Brain microvascular endothelial cell (primary cell): ENCODE data around the gene MOV10.

ENCODE experiments used
- DNase-seq: peaks from one replicate; pipeline ENCODE4 v3.0.0-alpha.2; 2020
- H3K27ac ChIP-seq: fragments of 250-450 bp; sonication (Bioruptor Pico); 2 replicates; pipeline ENCODE4 v1.5.1; 2020; ENCODE audit warnings: mild to moderate bottlenecking, moderate library complexity
- H3K27me3 ChIP-seq: fragments of 250-450 bp; sonication (Bioruptor Pico); replicated peaks from 2 replicates; pipeline ENCODE4 v1.5.1; 2020; ENCODE audit warnings: mild to moderate bottlenecking
- H3K36me3 ChIP-seq: fragments of 250-450 bp; sonication (Bioruptor Pico); replicated peaks from 2 replicates; pipeline ENCODE4 v1.5.1; 2020; ENCODE audit warnings: mild to moderate bottlenecking
- H3K4me3 ChIP-seq: 2 replicates; pipeline ENCODE4 v1.5.1; 2011; ENCODE audit warnings: low read depth, mild to moderate bottlenecking, control low read depth, low read length, moderate library complexity
- in situ Hi-C: cut with HindIII; loops from 2 replicates; pipeline ENCODE4 v1.10.0; 2017; ENCODE audit warnings: low sequenced_read_pairs, low pct_ligation_motif_present
- TF ChIP-seq, protein P1 (sequence below): IDR thresholded peaks from 2 replicates; pipeline ENCODE4 v1.5.1; 2011; ENCODE audit warnings: low read depth, mild to moderate bottlenecking, moderate library complexity, low read length, control low read depth, inconsistent platforms; ENCODE audit errors: missing control alignments

Gene MOV10

DNA sequence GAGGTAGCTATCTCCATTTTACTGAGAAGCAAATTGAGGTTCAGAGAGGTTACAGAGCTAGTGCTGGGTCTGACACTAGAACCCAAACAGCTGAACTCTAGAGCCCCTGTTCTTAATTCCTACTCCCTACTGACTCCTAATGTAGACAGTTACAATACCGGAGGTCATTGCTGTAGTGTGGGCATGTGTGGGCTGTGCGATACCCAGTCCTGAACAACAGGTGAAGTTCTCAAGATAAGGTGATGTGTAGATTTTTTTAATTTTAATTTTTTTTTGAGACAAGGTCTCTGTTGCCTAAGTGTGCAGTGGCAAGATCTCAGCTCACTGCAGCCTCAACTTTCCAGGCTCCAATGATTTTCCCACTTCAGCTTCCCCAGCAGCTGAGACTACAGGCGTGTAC lies 34.0 kb downstream of the MOV10 start:
- H3K27ac ChIP-seq = no peak overlapping the region
- in situ Hi-C loops = no loop called here
- no peak overlapping the region for H3K4me3 ChIP-seq
- TF ChIP-seq, protein P1, sequence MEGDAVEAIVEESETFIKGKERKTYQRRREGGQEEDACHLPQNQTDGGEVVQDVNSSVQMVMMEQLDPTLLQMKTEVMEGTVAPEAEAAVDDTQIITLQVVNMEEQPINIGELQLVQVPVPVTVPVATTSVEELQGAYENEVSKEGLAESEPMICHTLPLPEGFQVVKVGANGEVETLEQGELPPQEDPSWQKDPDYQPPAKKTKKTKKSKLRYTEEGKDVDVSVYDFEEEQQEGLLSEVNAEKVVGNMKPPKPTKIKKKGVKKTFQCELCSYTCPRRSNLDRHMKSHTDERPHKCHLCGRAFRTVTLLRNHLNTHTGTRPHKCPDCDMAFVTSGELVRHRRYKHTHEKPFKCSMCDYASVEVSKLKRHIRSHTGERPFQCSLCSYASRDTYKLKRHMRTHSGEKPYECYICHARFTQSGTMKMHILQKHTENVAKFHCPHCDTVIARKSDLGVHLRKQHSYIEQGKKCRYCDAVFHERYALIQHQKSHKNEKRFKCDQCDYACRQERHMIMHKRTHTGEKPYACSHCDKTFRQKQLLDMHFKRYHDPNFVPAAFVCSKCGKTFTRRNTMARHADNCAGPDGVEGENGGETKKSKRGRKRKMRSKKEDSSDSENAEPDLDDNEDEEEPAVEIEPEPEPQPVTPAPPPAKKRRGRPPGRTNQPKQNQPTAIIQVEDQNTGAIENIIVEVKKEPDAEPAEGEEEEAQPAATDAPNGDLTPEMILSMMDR = no peak
- peaks cover 9% of the 10 kb centered on the region for H3K36me3 ChIP-seq
- no peak for DNase-seq
- no peaks in the 10 kb centered on the region for H3K27me3 ChIP-seq

DNA sequence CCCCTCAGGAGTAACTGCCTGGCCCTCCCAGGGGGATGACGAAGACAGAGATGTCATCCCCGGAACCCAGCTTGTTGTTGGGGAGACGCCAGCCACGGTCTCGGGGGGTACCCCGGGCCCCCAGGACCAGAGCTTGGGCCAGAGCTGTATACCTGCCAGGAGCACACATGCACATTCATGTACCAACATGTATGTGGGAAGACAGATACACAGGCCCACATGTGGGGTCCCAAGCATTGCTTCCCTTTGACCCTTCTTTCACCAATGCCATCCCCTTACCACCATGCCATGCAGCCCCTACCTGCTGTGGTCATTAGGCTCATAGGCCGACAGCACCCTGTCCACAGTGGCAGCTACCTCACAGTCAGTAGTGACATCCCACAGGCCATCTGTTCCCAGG lies 35.7 kb downstream of the MOV10 start:
- Histone ChIP-seq H3K36me3 (peaks cover 2% of the 10 kb centered on the region), H3K27me3 (no peaks in the 10 kb centered on the region), H3K4me3 (no peak overlapping the region), H3K27ac (no peak overlapping the region)
- in situ Hi-C loops = no loop called here
- no peak for DNase-seq
- TF ChIP-seq, protein P1 = no peak

GRCh38 chr1:112710586-112710985 lies 36.1 kb downstream of the MOV10 start:
- TF ChIP-seq, protein P1 = no peak
- Histone ChIP-seq H3K27ac (no peak overlapping the region), H3K36me3 (peaks cover 2% of the 10 kb centered on the region), H3K27me3 (no peaks in the 10 kb centered on the region), H3K4me3 (no peak overlapping the region)
- DNase-seq = no peak
- in situ Hi-C loops = no loop called here

GRCh38 chr1:112711041-112711440 lies 36.6 kb downstream of the MOV10 start:
- H3K4me3 ChIP-seq = no peak overlapping the region
- no peak for DNase-seq
- TF ChIP-seq, protein P1 = no peak
- in situ Hi-C loops = no loop called here
- H3K36me3 ChIP-seq = peaks cover 2% of the 10 kb centered on the region
- H3K27me3 ChIP-seq = no peaks in the 10 kb centered on the region
- H3K27ac ChIP-seq = no peak overlapping the region

DNA sequence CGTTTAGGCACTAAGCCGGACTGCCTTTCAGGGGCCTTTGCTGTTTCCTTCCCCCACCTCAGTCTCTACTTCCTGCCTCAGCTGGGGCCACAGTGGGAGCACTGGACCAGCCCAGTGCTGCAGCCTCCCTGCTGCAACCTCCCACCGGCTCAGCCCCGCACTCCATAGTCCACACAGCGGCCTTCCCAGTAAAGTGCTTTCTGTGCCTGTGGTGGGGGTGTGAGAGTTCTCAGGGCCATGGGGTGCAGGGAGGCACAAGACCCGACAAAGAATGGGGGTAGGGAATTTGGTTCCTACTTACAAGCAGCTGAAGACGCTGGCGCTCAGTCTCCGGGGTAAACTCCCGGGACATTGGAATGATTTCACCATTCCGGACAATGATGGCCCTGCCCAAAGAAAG lies 37.2 kb downstream of the MOV10 start:
- TF ChIP-seq, protein P1 = no peak
- Histone ChIP-seq H3K36me3 (peaks cover 1% of the 10 kb centered on the region), H3K27me3 (no peaks in the 10 kb centered on the region), H3K27ac (no peak overlapping the region), H3K4me3 (no peak overlapping the region)
- in situ Hi-C loops = no loop called here
- no peak for DNase-seq

DNA sequence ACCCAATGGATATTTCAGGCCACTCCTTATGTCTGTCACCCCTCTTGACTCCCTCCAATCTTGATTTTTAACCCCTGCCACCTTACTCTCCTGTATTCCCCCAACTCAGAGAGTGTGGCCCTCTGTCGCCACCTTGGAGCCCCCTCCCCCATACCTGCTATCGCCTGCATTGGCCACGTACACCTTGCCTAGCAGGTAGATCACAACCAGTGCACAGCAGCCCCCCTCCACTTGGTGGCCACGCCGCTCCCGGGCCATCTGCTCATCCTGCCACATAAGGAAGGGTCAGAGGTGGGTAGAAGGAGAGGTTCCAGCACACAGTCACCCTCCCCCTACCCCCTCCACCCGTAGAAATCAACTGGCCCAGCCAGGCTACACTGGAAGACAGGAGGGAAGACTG lies 37.7 kb downstream of the MOV10 start:
- H3K27ac ChIP-seq = no peak overlapping the region
- TF ChIP-seq, protein P1 = no peak
- no peaks in the 10 kb centered on the region for H3K36me3 ChIP-seq
- no peak for DNase-seq
- in situ Hi-C loops = no loop called here
- H3K4me3 ChIP-seq = no peak overlapping the region
- H3K27me3 ChIP-seq = no peaks in the 10 kb centered on the region
